SK-N-SH (cell line): ENCODE results near the gene DDIAS. TPM values are rescaled to one million over a fixed set of nuclear protein-coding genes. Genes with fewer than 3 reads are reported as not detected.

ENCODE experiments used
- CTCF ChIA-PET: fragments of 300-600, 350-600 bp; formaldehyde crosslinking; extraction: SDS; loops from one replicate; lab custom pipeline; 2021; lab: Yijun Ruan, JAX
- POLR2A ChIA-PET: fragments of 350-600 bp; sonication (Branson Sonifier 250); formaldehyde crosslinking; extraction: SDS; loops from one replicate; lab custom pipeline; 2020; ENCODE audit warnings: antibody characterized with exemption, inconsistent platforms; lab: Yijun Ruan, JAX
- DNase-seq: peaks from one replicate; pipeline ENCODE4 v3.0.0; 2012
- H2AFZ ChIP-seq: fragments of 200-600 bp; sonication (generic); 2 replicates; pipeline ENCODE4 v1.8.1; 2016; ENCODE audit warnings: antibody characterized with exemption, mild to moderate bottlenecking, low read depth
- H3F3A ChIP-seq: fragments of 200-600 bp; sonication (generic); replicated peaks from 2 replicates; pipeline ENCODE3; 2016; ENCODE audit warnings: antibody characterized with exemption, mild to moderate bottlenecking; ENCODE audit not compliant: insufficient read depth
- H3K27ac ChIP-seq, 2 experiments: fragments of 200-500 bp in 1 of 2; fragments of 200-600 bp in 1 of 2; sonication (Bioruptor generic) in 1 of 2; sonication (generic), shearing (Covaris generic) in 1 of 2; 2 replicates each; pipeline versions ENCODE4 v1.5.1 to v1.6.1; 2014 to 2016; ENCODE audit warnings: low read depth in 2 of 2, inconsistent platforms in 1 of 2, low read length in 1 of 2, mild to moderate bottlenecking in 1 of 2, mixed read lengths in 1 of 2
- H3K27me3 ChIP-seq: fragments of 200-600 bp; sonication (generic), shearing (Covaris generic); 2 replicates; pipeline ENCODE4 v1.6.1; 2016; ENCODE audit warnings: mixed run types; ENCODE audit not compliant: insufficient read depth
- H3K36me3 ChIP-seq, 2 experiments: fragments of 200-500 bp in 1 of 2; fragments of 200-600 bp in 1 of 2; sonication (Bioruptor generic) in 1 of 2; sonication (generic) in 1 of 2; replicated peaks in 1 of 2; 2 replicates each; pipeline versions ENCODE3 to v1.5.1; 2014 to 2016; ENCODE audit warnings: low read length in 1 of 2, mild to moderate bottlenecking in 1 of 2; ENCODE audit not compliant: insufficient read depth in 2 of 2, control insufficient read depth in 1 of 2
- H3K4me1 ChIP-seq, 2 experiments: fragments of 200-500 bp in 1 of 2; fragments of 200-600 bp in 1 of 2; sonication (Bioruptor generic) in 1 of 2; sonication (generic), shearing (Covaris generic) in 1 of 2; 2 replicates each; pipeline versions ENCODE4 v1.5.1 to v1.6.1; 2014 to 2016; ENCODE audit warnings: low read depth in 1 of 2, low read length in 1 of 2, mixed run types in 1 of 2; ENCODE audit not compliant: insufficient read depth in 2 of 2, control insufficient read depth in 1 of 2
- H3K4me2 ChIP-seq: fragments of 200-600 bp; sonication (generic), shearing (Covaris generic); 2 replicates; pipeline ENCODE4 v1.6.1; 2017; ENCODE audit warnings: mixed run types
- H3K4me3 ChIP-seq, 2 experiments: fragments of 200-500 bp in 1 of 2; fragments of 200-600 bp in 1 of 2; sonication (Bioruptor generic) in 1 of 2; sonication (generic), shearing (Covaris generic) in 1 of 2; 2 replicates each; pipeline versions ENCODE4 v1.5.1 to v1.8.1; 2014 to 2016; ENCODE audit warnings: low read depth in 2 of 2, inconsistent platforms in 1 of 2, low read length in 1 of 2, mild to moderate bottlenecking in 1 of 2, mixed read lengths in 1 of 2, moderate library complexity in 1 of 2
- H3K79me2 ChIP-seq: fragments of 200-600 bp; sonication (generic); 2 replicates; pipeline ENCODE4 v1.8.1; 2017; ENCODE audit warnings: mild to moderate bottlenecking; ENCODE audit not compliant: insufficient read depth
- H3K9ac ChIP-seq: fragments of 200-600 bp; sonication (generic); 2 replicates; pipeline ENCODE4 v1.6.1; 2017; ENCODE audit warnings: mixed run types
- H3K9me2 ChIP-seq: fragments of 200-600 bp; sonication (generic); 2 replicates; pipeline ENCODE4 v1.6.1; 2017; ENCODE audit warnings: mixed run types
- H3K9me3 ChIP-seq: fragments of 200-600 bp; sonication (generic); 2 replicates; pipeline ENCODE4 v1.6.1; 2017; ENCODE audit warnings: mixed run types, mild to moderate bottlenecking, moderate library complexity
- H4K20me1 ChIP-seq: fragments of 200-600 bp; sonication (generic); 2 replicates; pipeline ENCODE4 v1.6.1; 2017; ENCODE audit warnings: mild to moderate bottlenecking, mixed run types; ENCODE audit not compliant: insufficient read depth
- CHD2 ChIP-seq: fragments of 150-350 bp; IDR thresholded peaks from 2 replicates; pipeline ENCODE4 v1.6.1; 2018; ENCODE audit warnings: low read length; ENCODE audit not compliant: partially characterized antibody
- CTCF ChIP-seq: fragments of 200-600 bp; sonication (generic); IDR thresholded peaks from 2 replicates; pipeline ENCODE4 v1.6.1; 2017; ENCODE audit warnings: antibody characterized with exemption, mild to moderate bottlenecking, moderate library complexity
- EZH2phosphoT487 ChIP-seq: fragments of 200-600 bp; sonication (generic); IDR thresholded peaks from 2 replicates; pipeline ENCODE4 v1.6.1; 2017; ENCODE audit warnings: low read depth, mixed run types, mild to moderate bottlenecking, antibody characterized with exemption, moderate library complexity, borderline replicate concordance
- FOSL2 ChIP-seq: IDR thresholded peaks from 2 replicates; pipeline ENCODE4 v1.4.0; 2012; ENCODE audit warnings: low read depth, mild to moderate bottlenecking, moderate library complexity, borderline replicate concordance
- FOXJ3 ChIP-seq: sonication (generic); formaldehyde crosslinking; IDR thresholded peaks from 2 replicates; pipeline ENCODE4 v1.5.1; 2020; ENCODE audit warnings: mild to moderate bottlenecking, missing genetic modification reagents
- FOXM1 ChIP-seq: IDR thresholded peaks from 2 replicates; pipeline ENCODE4 v1.4.0; 2012; ENCODE audit warnings: low read depth, mild to moderate bottlenecking
- GABPA ChIP-seq: IDR thresholded peaks from 2 replicates; pipeline ENCODE4 v1.4.0; 2012; ENCODE audit warnings: low read depth, mild to moderate bottlenecking
- JUND ChIP-seq: IDR thresholded peaks from 2 replicates; pipeline ENCODE4 v1.4.0; 2012
- MAX ChIP-seq: IDR thresholded peaks from 2 replicates; pipeline ENCODE4 v1.4.0; 2012; ENCODE audit warnings: low read depth
- MXI1 ChIP-seq: IDR thresholded peaks from 2 replicates; pipeline ENCODE4 v1.6.1; 2012; ENCODE audit warnings: mild to moderate bottlenecking, low read depth, low read length, improper control_type of control experiment
- POLR2AphosphoS5 ChIP-seq: IDR thresholded peaks from 2 replicates; pipeline ENCODE4 v1.6.1; 2012; ENCODE audit warnings: low read depth, low read length
- RCOR1 ChIP-seq: fragments of 150-350 bp; IDR thresholded peaks from 2 replicates; pipeline ENCODE4 v1.6.1; 2017; ENCODE audit warnings: antibody characterized with exemption, low read length
- REST ChIP-seq: IDR thresholded peaks from 2 replicates; pipeline ENCODE4 v1.6.1; 2012; ENCODE audit warnings: mild to moderate bottlenecking, low read depth, low read length, moderate library complexity
- RXRA ChIP-seq: IDR thresholded peaks from 2 replicates; pipeline ENCODE4 v1.4.0; 2012; ENCODE audit warnings: low read depth, mild to moderate bottlenecking, borderline replicate concordance
- SMC3 ChIP-seq: IDR thresholded peaks from 2 replicates; pipeline ENCODE4 v1.6.1; 2012; ENCODE audit warnings: low read depth, low read length, improper control_type of control experiment
- TCF12 ChIP-seq: IDR thresholded peaks from 2 replicates; pipeline ENCODE4 v1.4.0; 2012
- ZBTB33 ChIP-seq: IDR thresholded peaks from 2 replicates; pipeline ENCODE4 v1.4.0; 2012; ENCODE audit warnings: low read depth, borderline replicate concordance
- WGBS: methylation state at CpG from one replicate; pipeline ENCODE4 v1.1.6; 2017; ENCODE audit warnings: low lambda C conversion rate; 5-methylcytosine and 5-hydroxymethylcytosine counted together
- polyA plus RNA-seq, 3 experiments: library from polyadenylated mRNA; depleted of rRNA; stranded (reverse); fragments of >200 nt; gene quantifications; 2 replicates each; pipeline ENCODE4 v1.2.3, GENCODE V29; 2012

DDIAS gene
- polyA plus RNA-seq, 1 of the 3 experiments (the other 2 are of a cell fraction): 4.4 TPM

GRCh38 chr11:82903843-82904586, 2.5 kb downstream of the DDIAS start:
- Histone ChIP-seq H3K9me3 (no peaks in the 10 kb centered on the region), H3K4me1 (peaks cover 4 to 27% of the 10 kb centered on the region in 2 experiments), H3K9ac (no peak overlapping the region), H3K27ac (no peak overlapping the region), H3F3A (no peaks in the 10 kb centered on the region), H3K27me3 (no peaks in the 10 kb centered on the region), H2AFZ (no peak overlapping the region), H3K36me3 (no peaks in the 10 kb centered on the region), H3K79me2 (peaks cover 48% of the 10 kb centered on the region), H4K20me1 (no peaks in the 10 kb centered on the region), H3K4me2 (no peak overlapping the region), H3K9me2 (no peaks in the 10 kb centered on the region), H3K4me3 (no peak overlapping the region)
- POLR2A ChIA-PET: no interaction called here
- no peak for TF ChIP-seq GABPA
- no peak for TF ChIP-seq TCF12
- TF ChIP-seq SMC3: no peak
- no peak for TF ChIP-seq MAX
- TF ChIP-seq CHD2: no peak
- no peak for TF ChIP-seq JUND
- TF ChIP-seq EZH2phosphoT487: no peak
- TF ChIP-seq ZBTB33: no peak
- no peak for TF ChIP-seq FOXM1
- no peak for TF ChIP-seq RCOR1
- no peak for TF ChIP-seq CTCF
- TF ChIP-seq FOXJ3 (CRISPR knock-in tag): no peak
- no peak for TF ChIP-seq POLR2AphosphoS5
- TF ChIP-seq MXI1: no peak
- TF ChIP-seq REST: no peak
- no peak for TF ChIP-seq RXRA
- TF ChIP-seq FOSL2: no peak
- WGBS: 83% methylated on average over 3 of the region's 3 CpGs
- CTCF ChIA-PET: interaction anchor here (0.7 to 1.6 kb wide), 5 partner anchors 37 to 916 kb away, joined by 3 to 9 read pairs (median 4); no protein-coding TSS in a partner anchor
- no peak for DNase-seq
